GM21515 (cell line): ENCODE data around the gene C1orf174.

Source experiments
- ATAC-seq: cut with Tn5 transposase; IDR thresholded peaks from one replicate; pipeline ENCODE4 v1.9.1; 2021; ENCODE audit not compliant: unreplicated experiment

C1orf174 gene

DNA sequence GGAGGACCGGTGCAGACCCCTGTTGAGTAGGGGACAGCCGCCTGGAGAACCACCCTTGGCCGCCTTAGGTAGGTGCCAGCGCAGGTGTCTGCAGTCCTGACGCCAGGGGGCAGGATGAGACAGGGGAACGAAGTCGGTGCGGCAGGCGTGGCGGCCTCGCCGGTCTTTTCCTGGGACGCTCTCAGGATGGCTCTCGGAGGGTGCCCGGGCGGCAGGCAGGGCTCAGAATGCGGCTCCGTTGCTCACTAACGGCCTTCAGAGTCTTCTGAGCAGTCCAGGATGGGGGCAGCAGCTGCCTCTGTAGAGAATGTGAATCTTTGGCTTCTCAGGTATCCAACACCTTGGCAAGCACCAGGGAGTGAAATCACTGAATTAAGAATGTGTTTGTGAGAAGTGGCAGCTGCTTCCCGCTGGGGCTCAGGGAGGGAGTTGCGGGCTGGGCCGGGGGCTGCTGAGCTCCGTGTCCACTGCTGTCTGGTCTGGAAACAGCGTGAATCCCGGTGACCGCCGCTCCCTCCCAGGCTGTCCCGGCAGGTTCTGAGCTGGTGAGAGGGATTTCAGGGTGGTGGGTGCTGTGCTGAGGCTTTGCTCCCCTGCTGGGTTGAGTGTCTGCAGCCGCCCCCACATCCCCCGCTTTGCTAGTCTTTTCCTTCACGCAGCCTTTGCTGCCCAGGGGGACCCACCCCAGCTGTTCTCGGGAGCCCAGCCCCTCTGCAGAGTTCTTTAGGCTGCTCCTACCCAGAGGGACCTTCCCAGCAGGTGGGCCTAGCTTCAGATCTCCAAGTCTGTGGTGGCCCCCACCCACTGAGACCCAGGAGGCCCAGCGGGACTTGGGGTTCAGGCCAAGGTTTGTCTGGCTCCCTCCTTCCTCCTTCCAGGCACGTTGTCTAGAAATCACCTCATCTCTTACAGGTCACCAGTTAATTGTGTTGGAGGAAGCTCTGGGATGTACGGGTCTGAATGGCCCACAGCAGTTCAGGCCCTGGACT, 11.1 kb upstream of the C1orf174 start:
- ATAC-seq: no peak

DNA sequence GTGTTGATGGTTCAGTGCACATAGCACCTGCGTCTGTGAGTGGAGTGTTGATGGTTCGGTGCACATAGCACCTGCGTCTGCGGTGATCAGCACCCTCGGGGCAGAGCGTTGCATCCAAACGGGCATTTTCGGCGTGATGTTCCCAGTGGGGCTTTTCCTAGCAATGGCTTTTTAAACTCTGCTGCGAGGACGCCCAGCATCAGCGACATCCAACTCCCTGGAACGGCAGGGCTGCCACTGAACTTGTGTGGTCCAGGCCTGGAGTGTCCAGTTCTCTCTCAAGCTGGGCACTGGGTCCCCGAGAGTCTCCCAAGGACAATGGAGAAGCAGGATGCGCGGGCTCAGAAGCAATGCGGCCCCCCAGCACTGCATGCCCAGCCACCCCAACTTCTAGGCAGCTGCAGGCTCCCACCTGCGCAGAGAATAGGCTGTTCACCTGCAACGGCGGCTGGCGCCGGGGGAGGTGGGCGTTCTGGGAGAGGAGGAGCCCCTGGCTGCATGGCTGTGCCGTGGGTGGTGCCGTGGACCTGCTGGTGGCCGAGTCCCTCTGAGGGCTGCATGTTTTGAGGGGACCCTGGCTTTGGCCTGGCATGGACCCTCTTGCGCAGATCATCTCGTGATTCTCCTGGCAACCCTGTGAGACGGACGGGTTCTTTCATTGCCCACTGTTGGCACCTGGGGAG, 10.1 kb upstream of the C1orf174 start:
- no peak for ATAC-seq

DNA sequence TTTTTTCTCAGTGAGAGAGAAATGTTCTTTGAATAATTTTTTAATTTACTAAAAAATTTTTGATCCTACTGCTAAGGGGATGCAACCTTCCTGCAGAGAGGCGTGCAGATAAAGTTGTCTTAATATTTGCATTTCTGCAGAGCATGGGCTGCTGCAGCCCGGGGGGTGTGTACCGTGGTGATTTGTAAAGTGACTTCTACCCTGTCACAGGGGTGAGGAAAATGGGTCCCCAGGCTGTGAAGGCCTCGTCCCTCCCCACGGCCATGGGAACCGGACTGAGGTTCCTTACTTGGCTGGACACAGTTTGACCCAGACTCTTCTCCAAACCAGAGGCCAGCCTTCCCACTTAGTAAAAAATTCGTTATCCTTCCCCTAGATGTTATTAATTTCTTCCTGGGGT, 9.5 kb upstream of the C1orf174 start:
- ATAC-seq: no peak

DNA sequence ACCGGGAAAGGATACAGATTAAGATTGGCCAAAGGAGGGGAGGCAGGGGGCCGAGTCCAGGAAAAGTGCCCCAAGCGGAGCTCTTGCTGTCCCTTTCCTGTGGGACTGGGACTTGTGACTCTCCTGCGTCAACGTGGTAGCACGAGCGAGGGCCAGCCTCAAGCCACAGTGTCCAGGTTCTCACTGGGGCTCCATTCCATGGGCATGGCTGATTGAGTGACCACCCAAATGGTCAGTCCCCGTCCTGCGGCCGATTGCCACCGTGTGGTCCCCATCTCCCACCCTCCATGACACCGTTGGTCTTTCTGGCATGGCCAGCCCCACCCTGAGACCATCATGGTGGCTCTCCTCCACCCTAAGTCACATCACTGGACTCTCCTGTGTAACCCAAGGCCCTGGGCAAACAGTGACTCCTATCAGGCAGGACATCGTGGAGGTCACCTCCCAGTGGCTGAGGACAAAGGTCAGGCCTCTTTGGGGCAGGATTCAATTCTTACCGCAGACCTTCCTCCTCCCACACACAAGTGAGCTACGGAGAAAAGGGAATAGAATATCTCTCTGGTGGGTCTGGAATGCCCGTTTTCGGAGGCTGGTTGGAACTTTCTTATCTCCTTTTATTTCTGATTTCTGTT, 8.9 kb upstream of the C1orf174 start:
- no peak for ATAC-seq

DNA sequence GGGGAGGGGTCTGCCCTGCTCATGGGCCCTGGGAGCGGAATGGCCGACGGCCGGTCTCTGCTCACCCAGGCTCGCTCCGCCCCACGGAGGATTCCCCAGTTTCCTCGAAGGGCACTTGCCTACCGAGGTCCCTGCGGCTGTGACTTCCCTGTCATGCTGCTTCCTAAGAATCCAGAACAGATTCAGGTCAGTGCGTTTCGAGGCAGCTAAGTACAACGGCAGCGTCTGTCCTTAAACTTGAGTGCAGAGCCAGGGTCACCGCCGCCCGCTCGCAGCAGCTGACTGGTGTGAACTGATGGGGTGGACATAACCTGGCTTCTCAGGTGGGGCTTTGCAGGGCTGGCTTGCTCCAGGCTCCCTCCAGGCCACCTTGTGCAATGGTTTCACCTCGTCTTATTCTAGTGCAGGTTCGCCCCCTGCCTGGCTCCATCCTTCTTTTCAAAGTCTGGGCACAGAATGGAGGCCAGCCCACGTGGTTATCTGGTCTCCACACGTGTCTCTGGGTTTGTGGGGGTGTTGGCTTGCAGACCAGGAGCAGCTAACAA, 7.6 kb upstream of the C1orf174 start:
- ATAC-seq: no peak

DNA sequence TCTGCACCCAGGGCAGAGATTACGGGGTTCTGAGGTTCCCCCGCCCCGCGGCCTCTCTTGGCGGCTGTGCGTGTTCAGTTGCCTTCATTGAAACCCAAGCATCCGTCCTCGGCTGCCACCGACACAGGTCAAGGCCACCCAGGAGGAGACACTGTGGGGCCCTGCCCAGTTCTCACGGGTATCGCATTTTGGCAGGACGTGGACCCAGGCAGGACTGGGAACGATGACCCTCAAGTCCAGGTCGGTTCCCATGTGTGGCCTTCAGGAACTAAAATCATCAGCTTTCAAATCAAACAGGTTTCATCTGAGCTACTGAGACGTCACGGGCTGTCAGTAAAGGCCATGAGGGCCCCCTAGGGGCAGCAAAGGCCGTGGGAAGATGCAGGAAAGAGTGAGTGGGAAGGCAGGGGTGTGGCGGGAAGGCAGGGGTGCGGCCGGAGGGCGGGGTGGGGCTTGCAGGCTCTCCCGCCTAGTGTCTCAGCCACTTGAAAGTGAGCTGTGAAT, 7.0 kb upstream of the C1orf174 start:
- ATAC-seq: no peak

DNA sequence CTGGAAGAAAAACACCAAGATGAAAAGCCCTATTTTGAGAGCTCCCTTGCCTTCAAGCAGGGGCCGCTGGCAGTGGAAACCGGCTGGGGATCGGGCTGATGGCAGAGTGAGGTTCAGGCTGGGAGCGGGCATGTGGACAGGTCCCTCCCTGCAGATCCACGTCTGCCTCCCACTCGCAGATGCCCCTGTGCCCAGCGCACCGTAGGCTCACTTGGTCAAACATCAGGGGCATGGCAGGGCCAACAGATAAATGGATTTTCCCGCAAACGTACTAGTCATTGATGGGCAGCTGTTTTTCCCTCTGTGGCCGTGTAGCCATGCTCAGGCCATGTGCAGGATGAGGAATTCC, 6.6 kb upstream of the C1orf174 start:
- no peak for ATAC-seq

DNA sequence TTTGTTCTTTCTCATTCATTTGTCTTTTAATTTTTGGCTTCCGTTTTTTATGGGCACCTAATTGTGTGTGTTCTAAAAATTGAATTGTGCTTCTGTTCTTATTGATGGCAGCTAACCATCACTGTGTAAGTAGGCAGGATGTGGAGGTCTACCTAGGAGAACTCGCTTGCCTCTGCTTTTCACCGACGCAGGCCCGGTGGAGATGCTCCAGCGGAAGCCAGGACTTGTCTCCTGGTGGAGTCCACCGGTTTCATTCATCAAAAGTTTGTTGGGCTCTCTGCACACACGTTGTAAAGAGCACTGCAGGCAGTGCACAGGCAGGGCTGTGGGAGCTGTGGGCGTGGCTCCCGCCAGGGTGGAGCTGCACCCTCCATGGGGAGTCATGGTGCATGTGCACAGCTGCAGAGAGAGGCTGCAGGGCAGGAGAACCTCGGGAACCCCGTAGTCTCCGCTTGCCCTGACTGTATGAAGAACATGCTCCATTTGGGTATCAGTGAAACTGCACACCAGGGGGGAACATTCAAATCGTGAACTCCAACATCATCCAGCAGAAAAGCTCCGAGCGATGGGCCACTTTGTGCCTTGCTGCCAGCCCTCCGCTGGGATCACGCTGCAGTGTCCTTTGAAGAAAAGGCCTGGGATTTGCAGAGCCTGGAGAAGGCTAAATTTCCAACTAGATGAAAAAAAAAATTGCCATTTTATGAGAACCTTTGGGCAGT, 6.0 kb upstream of the C1orf174 start:
- no peak for ATAC-seq

DNA sequence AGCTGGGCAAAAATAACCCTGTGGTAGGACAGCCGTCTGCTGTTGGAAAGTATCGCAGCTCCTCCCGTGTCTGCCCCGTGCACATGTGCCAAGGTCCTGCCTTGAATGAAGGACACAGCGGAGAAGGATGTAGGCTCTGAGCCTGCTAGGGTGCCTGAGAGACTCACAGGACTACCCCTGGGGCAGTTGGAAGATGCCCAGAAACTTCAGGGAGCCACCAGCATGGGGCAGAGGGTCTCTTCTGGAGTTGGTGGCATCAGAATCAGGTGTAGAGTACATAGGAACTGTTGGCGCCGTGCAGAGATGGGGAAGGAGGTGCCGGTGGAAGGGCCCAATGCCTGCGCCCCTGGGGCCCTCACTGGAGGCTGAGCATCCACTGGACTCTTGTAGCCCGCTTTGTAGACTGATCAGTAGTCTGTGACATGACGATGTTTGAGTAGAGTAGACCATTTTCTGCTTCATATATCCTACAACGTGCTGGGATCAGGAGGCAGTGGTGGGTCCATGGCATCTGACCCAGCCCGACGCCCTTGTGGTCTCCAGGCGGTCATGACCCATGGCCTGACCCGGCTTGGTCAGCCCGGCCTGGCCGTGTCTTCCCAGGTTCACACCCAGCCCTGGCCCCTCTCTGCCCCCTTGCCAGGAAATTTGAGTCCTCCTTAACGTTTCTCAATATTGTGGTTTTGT, 5.3 kb upstream of the C1orf174 start:
- ATAC-seq: no peak

DNA sequence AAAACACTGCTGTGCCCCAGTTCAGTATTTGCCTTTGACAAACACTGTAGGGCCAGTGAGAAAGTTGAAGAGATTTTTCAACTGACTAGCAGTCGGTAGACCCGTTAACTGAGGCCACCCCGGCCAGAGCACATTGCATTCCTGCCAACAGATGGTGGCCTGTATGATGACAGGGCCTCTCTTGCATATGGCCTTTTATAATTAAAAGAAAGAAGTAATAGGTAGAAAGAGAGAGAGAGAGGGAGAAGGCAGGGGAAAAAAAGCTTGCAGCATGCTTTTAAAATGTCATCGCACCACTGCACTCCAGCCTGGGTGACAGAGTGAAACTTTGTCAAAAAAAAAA, 4.7 kb upstream of the C1orf174 start:
- ATAC-seq: no peak

DNA sequence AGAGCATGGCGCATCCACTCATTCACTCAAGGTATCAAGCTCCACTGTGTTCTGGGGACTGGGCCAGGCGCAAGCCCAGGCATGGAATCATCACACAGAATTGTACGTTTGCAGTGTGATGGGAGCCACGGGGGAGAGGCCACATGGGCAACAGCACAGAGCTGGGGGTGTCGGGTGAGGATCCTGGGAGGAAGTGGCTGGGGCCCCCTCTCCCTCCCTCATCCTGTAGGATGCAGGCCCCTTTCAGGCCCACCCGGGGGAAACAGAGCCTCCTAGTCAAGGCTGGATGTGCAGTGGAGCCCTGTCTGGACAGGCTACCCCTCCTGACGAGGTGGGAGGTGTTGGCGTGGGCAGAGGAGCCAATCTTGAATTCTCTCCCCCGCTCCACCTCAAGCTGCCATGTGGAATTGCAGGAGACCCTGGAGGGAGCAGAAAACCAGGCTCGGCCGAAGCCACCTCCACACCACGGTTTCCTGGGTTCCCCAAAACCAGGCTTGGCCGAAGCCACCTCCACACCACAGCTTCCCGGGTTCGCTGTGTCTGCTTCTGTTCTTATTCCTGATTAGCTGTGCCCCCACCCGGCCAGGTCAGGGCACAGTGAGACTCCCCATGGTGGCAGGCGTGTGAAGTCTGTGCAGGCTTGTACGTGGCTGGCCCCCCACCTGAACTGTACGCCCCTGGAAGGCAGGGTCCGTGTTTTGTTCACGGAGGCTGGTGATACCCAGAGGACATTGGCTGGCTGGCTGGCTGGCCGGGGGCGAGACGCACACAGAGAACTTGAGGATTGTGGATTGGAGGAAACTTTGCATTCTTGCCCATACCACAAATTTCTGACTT, 4.2 kb upstream of the C1orf174 start:
- ATAC-seq: no peak

DNA sequence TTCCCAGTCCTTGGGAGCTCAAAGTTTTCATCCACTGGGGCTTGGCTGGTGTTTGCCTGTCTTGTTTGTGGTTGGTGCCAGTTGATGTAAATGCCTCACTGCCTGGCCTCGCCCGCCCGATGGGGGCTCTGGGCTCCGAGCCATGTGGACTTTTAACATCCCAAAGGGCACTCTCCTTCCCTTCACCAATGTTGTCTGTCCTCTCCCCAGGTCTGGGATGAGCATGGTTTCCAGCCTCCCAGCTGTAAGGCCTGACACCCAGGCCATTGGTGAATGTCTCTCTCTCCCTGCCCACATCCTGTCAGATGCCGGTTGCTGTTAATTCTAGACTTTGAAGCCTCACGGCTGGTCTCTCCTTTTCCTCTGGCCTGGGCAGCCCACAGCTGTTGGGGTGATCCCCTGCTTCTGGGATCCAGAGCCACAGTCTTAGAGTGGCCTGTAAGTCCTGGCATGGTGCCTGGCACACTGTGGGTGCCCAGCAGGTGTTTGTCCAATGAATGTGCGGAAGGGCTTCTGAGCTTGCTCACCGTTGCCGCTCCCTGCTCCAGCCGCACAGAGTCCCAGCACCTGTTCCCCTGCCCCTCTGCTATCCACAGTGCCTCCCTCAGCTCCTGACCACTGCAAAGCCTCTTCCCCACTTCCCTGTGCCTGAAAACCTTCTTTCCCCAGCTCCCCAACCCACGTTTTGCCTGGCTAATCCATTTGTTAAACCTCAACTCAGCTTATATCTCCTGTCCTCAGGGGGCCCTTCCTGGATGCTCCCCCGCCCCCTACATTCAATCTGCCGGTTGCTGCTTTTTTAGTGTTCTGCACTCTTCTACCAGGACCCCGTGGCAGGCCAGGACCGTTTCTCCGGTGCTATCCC, 3.3 kb upstream of the C1orf174 start:
- ATAC-seq: no peak

DNA sequence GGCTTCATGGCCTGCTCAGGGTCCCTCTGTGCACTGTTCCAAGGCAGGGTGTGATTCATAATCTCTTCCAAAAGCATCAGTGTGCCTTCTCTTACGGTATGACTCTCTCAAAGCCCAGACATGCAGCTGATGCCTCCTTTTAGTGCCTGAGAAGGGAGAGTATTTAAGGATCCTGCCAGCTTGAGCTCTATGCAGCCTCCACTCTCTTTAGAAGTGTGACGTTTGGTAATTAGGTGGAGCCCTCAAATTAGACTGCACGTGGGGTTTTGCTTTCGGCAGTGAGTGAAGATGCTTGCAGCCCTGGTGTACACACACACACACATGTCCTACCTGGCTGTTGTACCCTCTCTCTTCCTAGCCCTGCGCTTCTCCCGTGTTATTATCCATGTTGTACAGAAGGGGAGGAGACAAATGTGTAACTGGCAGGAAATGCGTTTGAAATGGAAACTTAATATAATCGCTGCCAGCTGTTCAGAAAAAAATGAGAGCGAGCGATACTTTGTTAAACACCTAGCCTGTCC, 2.6 kb upstream of the C1orf174 start:
- no peak for ATAC-seq

DNA sequence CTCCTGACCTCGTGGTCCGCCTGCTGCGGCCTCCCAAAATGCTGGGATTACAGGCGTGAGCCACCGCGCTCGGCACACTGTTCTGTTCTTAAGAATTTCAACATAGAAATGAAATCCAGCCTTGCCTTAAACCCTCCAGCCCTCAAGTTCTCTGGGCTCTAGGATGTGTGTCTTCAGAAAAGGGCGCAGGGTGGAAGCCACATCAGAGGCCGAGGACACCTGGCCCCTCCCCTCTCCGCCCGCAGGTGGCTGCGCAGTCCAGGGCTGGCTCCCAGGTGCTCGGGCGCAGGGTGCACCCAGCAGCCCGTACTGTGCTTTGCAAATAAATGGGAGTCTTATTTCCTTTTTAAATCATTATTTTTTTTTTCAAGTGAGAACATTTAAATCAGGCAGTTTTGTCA, 2.0 kb upstream of the C1orf174 start:
- no peak for ATAC-seq

DNA sequence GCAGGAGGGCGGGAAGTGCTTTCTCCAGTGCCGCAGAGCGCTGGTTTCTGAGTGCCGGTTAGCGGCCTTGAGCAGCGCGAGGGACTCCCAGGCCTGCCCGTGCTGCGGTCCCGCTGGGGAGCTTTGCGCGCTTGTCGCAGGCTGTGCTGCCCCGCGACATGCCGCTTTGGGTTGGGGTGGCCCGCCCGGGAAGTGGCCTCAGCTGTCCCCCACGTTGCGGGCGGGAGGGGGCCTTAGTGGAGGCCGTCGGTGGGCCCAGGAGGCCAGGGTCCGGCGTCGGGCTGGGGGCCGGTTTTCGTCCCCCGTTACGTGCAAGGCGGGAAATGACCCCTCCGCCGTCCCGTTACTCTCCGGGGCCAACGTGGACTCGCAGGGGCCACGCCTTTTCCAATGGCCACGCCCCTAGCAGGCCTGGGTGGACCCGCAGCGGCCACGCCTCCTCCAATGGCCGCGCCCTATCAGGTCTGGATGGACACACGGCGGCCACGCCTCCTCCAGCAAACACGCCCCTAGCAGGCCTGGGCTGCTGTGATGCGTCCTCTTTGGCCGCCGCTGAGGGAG, 977 bp upstream of the C1orf174 start:
- peak; percentile 47 for ATAC-seq

DNA sequence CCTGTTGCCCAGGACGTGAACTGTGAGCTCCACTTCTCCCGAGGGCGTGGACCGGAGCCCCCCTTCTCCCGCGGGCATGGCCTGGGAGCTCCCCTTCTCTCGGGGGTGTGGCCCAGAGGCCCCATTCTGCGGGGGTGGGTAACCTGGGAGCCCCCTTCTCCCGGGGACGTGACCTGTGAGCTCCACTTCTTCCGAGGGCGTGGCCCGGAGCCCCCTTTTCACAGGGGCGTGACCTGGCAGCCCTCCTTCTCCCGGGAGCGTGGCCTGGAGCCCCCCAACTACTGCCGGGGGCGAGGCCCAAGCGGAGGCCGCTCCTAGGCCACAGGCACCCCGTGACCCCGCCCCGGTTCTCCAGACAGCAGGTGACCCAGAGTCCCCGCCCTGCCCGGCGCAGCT, 320 bp downstream of the C1orf174 start:
- ATAC-seq: peak; percentile 4

DNA sequence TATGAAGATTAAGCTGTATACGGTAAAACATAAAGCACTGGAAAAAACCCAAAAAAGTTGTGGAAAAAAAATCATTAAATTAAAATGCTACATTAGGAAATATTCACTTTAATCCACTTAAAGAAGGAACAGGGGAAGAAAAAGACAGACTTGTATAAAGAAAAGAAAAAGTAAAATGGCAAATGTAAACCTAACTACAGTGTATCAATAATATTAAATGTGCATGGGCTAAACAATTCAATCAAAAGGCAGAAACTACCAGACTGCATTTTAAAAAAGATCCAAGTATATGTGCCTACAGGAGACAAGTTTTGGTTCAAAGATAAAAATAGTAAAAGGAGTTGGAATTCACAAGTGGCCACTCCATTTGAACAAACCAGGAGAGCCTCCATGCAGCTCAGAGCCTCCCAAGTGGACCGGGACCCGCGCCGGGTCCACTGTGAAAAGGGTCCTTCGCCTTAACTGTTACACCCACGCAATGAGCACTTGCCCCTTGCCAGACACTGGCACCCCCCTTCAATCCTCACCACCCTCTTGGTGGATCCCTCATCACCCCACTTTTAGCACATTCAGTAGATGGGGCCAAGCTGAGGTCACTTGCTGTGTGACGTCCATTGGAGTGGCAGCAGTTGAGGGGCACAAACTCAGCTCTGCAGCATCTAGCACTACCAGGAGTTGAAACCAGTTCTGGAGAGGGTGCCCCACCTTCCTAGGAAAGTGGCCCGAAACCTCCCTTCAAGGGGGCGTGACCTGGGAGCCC, 898 bp downstream of the C1orf174 start:
- ATAC-seq: no peak

DNA sequence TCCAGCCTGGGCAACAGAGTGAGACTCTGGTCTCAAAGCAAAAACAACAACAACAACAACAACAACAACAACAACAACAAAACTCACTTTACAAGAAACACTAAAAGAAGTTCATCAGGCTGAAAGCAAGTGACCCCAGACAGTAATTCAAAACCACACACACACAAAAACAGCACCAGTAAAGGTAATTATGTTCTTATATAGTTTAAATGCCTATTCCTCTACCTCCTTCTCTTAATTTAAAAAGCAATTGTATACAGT, 1.7 kb downstream of the C1orf174 start:
- ATAC-seq: no peak
